ENCODE results near the gene KIF3C.

DNA sequence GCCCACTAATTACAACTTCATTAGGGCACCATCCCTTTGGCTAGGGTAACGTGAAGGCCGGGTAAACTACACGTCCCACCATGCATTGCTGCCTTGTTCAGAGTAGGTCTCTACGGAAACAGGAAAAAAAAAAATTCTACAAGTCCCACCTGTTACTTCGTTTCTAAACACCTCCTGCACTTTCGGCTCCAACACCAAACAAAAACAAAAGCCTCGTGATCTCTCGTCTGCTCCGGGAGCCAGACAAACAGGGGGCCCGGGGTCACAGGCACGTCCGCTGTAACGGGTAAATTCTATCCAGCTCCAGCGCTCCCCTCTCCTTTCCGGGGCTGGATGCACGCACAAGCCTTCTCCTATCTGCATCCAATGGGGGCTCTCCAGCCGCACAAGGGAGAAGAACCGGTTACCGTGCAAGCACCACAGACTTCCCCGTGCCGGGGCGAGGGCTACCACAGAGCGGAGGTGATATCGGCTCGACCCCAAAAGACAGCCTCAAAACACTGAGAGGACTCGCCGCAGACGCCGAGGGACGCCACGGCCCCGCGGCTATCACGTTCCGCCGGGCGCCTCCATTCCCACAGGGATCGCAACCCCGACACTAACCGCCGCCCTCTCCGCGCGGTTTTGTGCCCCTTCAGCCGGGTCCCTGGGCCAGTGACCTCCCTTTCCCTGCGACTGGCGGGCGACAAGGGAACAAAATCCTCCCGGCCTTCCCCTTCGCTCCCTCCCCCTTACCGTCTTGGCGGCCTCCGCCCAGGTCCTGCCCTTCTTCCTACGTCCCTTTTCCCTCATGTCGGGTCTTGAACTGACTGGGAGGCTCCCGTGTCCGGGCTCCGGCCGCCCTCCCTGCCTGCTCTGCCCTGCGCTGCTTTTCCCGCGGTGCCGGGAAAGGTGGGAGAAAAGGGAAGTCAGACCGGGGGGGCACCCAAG lies 104.6 kb downstream of the KIF3C start:
- TF ChIP-seq, protein P1, sequence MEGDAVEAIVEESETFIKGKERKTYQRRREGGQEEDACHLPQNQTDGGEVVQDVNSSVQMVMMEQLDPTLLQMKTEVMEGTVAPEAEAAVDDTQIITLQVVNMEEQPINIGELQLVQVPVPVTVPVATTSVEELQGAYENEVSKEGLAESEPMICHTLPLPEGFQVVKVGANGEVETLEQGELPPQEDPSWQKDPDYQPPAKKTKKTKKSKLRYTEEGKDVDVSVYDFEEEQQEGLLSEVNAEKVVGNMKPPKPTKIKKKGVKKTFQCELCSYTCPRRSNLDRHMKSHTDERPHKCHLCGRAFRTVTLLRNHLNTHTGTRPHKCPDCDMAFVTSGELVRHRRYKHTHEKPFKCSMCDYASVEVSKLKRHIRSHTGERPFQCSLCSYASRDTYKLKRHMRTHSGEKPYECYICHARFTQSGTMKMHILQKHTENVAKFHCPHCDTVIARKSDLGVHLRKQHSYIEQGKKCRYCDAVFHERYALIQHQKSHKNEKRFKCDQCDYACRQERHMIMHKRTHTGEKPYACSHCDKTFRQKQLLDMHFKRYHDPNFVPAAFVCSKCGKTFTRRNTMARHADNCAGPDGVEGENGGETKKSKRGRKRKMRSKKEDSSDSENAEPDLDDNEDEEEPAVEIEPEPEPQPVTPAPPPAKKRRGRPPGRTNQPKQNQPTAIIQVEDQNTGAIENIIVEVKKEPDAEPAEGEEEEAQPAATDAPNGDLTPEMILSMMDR (IDR thresholded peaks at IDR 0.05) = no peak
- no peak for TF ChIP-seq POLR2A (IDR thresholded peaks at IDR 0.05; ENCODE audit: low read depth)
